HCT116 (cell line): Measurements from ENCODE around the gene CNGA3. TPM values are rescaled to one million over a fixed set of nuclear protein-coding genes. Genes with fewer than 3 reads are reported as not detected.

Experiments used
- ATAC-seq: fragments of 200-7000 bp; cut with Tn5 transposase; 2 replicates; pipeline ENCODE4 v1.9.1; 2020; ENCODE audit warnings: mild to moderate bottlenecking, moderate library complexity
- BruUV-seq: library from RNA; stranded (reverse); fragments of 400-500 nt; replicated peaks from 2 replicates; lab custom pipeline; 2021; lab: Mats Ljungman, UMichigan
- CTCF ChIA-PET: fragments of 300-600 bp; sonication (Branson Sonifier 250); formaldehyde crosslinking; loops from one replicate; lab custom pipeline; 2021; ENCODE audit warnings: antibody characterized with exemption; lab: Charles Lee
- POLR2A ChIA-PET: fragments of 300-600, 350-600 bp; sonication (Branson Sonifier 250); formaldehyde crosslinking; loops from one replicate; lab custom pipeline; 2021; ENCODE audit warnings: antibody characterized with exemption; lab: Charles Lee
- RAD21 ChIA-PET, 2 experiments: fragments of 300-600 bp; sonication (Branson Sonifier 250); formaldehyde crosslinking; loops; one replicate each; lab custom pipeline; 2023; ENCODE audit warnings: low total read pairs in 2 of 2; ENCODE audit not compliant: uncharacterized antibody in 2 of 2, unreplicated experiment in 2 of 2, low non-redundant PET in 1 of 2; lab: Charles Lee
- DNase-seq: peaks from one replicate; pipeline ENCODE4 v3.0.0-alpha.2; 2010; ENCODE audit warnings: low read depth, low spot score
- H2AFZ ChIP-seq: fragments of 200-600 bp; shearing (Covaris generic), sonication (generic); 2 replicates; pipeline ENCODE4 v1.6.1; 2017; ENCODE audit warnings: low read depth, mixed run types, mixed read lengths, antibody characterized with exemption, low read length; ENCODE audit not compliant: poor library complexity, severe bottlenecking
- H3K27ac ChIP-seq: 2 replicates; pipeline ENCODE4 v1.5.1; 2012; ENCODE audit warnings: low read depth, low read length
- H3K27me3 ChIP-seq: fragments of 200-600 bp; sonication (generic); 2 replicates; pipeline ENCODE4 v1.6.1; 2016; ENCODE audit warnings: mixed run types, low read length, mixed read lengths; ENCODE audit not compliant: insufficient read depth
- H3K36me3 ChIP-seq, 2 experiments: fragments of 200-500 bp in 1 of 2; fragments of 200-600 bp in 1 of 2; sonication (Bioruptor generic) in 1 of 2; sonication (generic) in 1 of 2; 2 replicates each; pipeline versions ENCODE4 v1.5.1 to v1.6.1; 2014 to 2016; ENCODE audit warnings: low read length in 2 of 2, inconsistent platforms in 1 of 2, mixed read lengths in 1 of 2, mixed run types in 1 of 2; ENCODE audit not compliant: insufficient read depth in 2 of 2, control insufficient read depth in 1 of 2
- H3K4me1 ChIP-seq, 2 experiments: fragments of 200-600 bp in 1 of 2; sonication (generic) in 1 of 2; 2 replicates each; pipeline versions ENCODE4 v1.5.1 to v1.6.1; 2012 to 2017; ENCODE audit warnings: low read length in 2 of 2, inconsistent platforms in 1 of 2, mild to moderate bottlenecking in 1 of 2, mixed read lengths in 1 of 2, mixed run types in 1 of 2, moderate library complexity in 1 of 2; ENCODE audit not compliant: insufficient read depth in 2 of 2, control insufficient read depth in 1 of 2
- H3K4me2 ChIP-seq: fragments of 200-600 bp; sonication (generic); 2 replicates; pipeline ENCODE4 v1.6.1; 2017; ENCODE audit warnings: mixed run types, low read length, mixed read lengths
- H3K4me3 ChIP-seq, 2 experiments: fragments of 200-600 bp in 1 of 2; sonication (generic) in 1 of 2; replicated peaks in 1 of 2; 2 replicates each; pipeline ENCODE4 v1.5.1; 2011 to 2016; ENCODE audit warnings: low read length in 2 of 2, control low read depth in 1 of 2, low read depth in 1 of 2, mild to moderate bottlenecking in 1 of 2, mixed read lengths in 1 of 2, mixed run types in 1 of 2
- H3K79me2 ChIP-seq: fragments of 200-600 bp; sonication (generic); 2 replicates; pipeline ENCODE4 v1.6.1; 2017; ENCODE audit warnings: mild to moderate bottlenecking, mixed run types, low read length, moderate library complexity, mixed read lengths; ENCODE audit not compliant: insufficient read depth
- H3K9ac ChIP-seq: fragments of 200-600 bp; sonication (generic); 2 replicates; pipeline ENCODE4 v1.6.1; 2016; ENCODE audit warnings: low read length, mixed read lengths
- H3K9me2 ChIP-seq: fragments of 200-600 bp; sonication (generic), shearing (Covaris generic); 2 replicates; pipeline ENCODE4 v1.6.1; 2017; ENCODE audit warnings: mixed run types, mild to moderate bottlenecking, moderate library complexity; ENCODE audit not compliant: insufficient read depth
- H3K9me3 ChIP-seq, 2 experiments: fragments of 200-500 bp in 1 of 2; fragments of 200-600 bp in 1 of 2; sonication (Bioruptor generic) in 1 of 2; sonication (generic) in 1 of 2; 2 replicates each; pipeline ENCODE4 v1.6.1; 2014 to 2017; ENCODE audit warnings: low read length in 2 of 2, mixed read lengths in 2 of 2, inconsistent platforms in 1 of 2, low read depth in 1 of 2, mild to moderate bottlenecking in 1 of 2, mixed run types in 1 of 2, moderate library complexity in 1 of 2; ENCODE audit not compliant: control insufficient read depth in 1 of 2, insufficient read depth in 1 of 2
- H4K20me1 ChIP-seq: fragments of 200-600 bp; sonication (generic), shearing (Covaris generic); 2 replicates; pipeline ENCODE4 v1.6.1; 2017; ENCODE audit warnings: mixed run types, mild to moderate bottlenecking, moderate library complexity; ENCODE audit not compliant: insufficient read depth
- ATF3 ChIP-seq: IDR thresholded peaks from 2 replicates; pipeline ENCODE4 v1.6.1; 2012
- CEBPB ChIP-seq: IDR thresholded peaks from 2 replicates; pipeline ENCODE4 v1.6.1; 2012; ENCODE audit warnings: low read depth
- CTCF ChIP-seq, 3 experiments: fragments of 200-600 bp in 1 of 3; sonication (generic) in 1 of 3; IDR thresholded peaks in 2 of 3; conservative IDR thresholded peaks in 1 of 3; 2 replicates each; pipeline ENCODE4 v1.5.1; 2012 to 2017; ENCODE audit warnings: low read depth in 2 of 3, low read length in 2 of 3, antibody characterized with exemption in 1 of 3, borderline replicate concordance in 1 of 3, control low read depth in 1 of 3, mild to moderate bottlenecking in 1 of 3, mixed read lengths in 1 of 3, mixed run types in 1 of 3, moderate library complexity in 1 of 3; ENCODE audit not compliant: insufficient read depth in 1 of 3
- ELF1 ChIP-seq: IDR thresholded peaks from 2 replicates; pipeline ENCODE4 v1.6.1; 2012; ENCODE audit warnings: low read depth, borderline replicate concordance
- EZH2 ChIP-seq: fragments of 200-600 bp; sonication (generic); IDR thresholded peaks from 2 replicates; pipeline ENCODE4 v1.6.1; 2017; ENCODE audit warnings: antibody characterized with exemption, mixed run types
- EZH2phosphoT487 ChIP-seq: fragments of 200-600 bp; IDR thresholded peaks from 2 replicates; pipeline ENCODE4 v1.6.1; 2018; ENCODE audit warnings: antibody characterized with exemption, borderline replicate concordance
- FOSL1 ChIP-seq: IDR thresholded peaks from 2 replicates; pipeline ENCODE4 v1.6.1; 2012; ENCODE audit warnings: low read depth
- JUND ChIP-seq: IDR thresholded peaks from 2 replicates; pipeline ENCODE4 v1.6.1; 2012
- MAX ChIP-seq: IDR thresholded peaks from 2 replicates; pipeline ENCODE4 v1.6.1; 2012
- POLR2AphosphoS5 ChIP-seq: IDR thresholded peaks from 2 replicates; pipeline ENCODE4 v1.6.1; 2011; ENCODE audit warnings: mild to moderate bottlenecking, low read depth, low read length, moderate library complexity
- RAD21 ChIP-seq: IDR thresholded peaks from 2 replicates; pipeline ENCODE4 v1.6.1; 2012; ENCODE audit warnings: low read depth, mild to moderate bottlenecking
- REST ChIP-seq: IDR thresholded peaks from 2 replicates; pipeline ENCODE4 v1.6.1; 2012; ENCODE audit warnings: low read depth
- TCF7L2 ChIP-seq: IDR thresholded peaks from 2 replicates; pipeline ENCODE4 v1.7.0; 2011; ENCODE audit warnings: borderline replicate concordance, inconsistent platforms; ENCODE audit not compliant: insufficient read depth, insufficient read length; ENCODE audit errors: extremely low read depth
- YY1 ChIP-seq: IDR thresholded peaks from 2 replicates; pipeline ENCODE4 v1.6.1; 2011; ENCODE audit warnings: low read length, low read depth, moderate library complexity, mild to moderate bottlenecking; ENCODE audit not compliant: insufficient replicate concordance; ENCODE audit errors: extremely low read depth
- ZFX ChIP-seq: fragments of 450-650 bp; IDR thresholded peaks from 2 replicates; pipeline ENCODE4 v1.6.1; 2017
- intact Hi-C: fragments of 100-400 bp; cut with micrococcal nuclease; formaldehyde crosslinking; loops from 2 replicates; pipeline ENCODE4 v1.10.0; 2022
- total RNA-seq: library from RNA; stranded (reverse); gene quantifications from one replicate; pipeline ENCODE4 v1.2.1, GENCODE V29; 2021; ENCODE audit not compliant: unreplicated experiment

CNGA3 gene
- total RNA-seq, 1 experiment from 2014 or later: not detected

GRCh38 chr2:98405301-98405700 is 59.0 kb downstream of the CNGA3 start:
- no peaks in the 10 kb centered on the region for H3K79me2 ChIP-seq
- intact Hi-C loops: no loop called here
- no peaks in the 10 kb centered on the region for H3K4me1 ChIP-seq
- H3K27me3 ChIP-seq: peaks cover 20% of the 10 kb centered on the region
- DNase-seq: no peak
- no peaks in the 10 kb centered on the region for H3K36me3 ChIP-seq
- no peak overlapping the region for H3K9ac ChIP-seq
- H3K4me2 ChIP-seq: no peak overlapping the region
- CTCF ChIA-PET: no interaction called here
- no peak for ATAC-seq
- BruUV-seq: no TSS peak
- H3K9me2 ChIP-seq: no peaks in the 10 kb centered on the region
- no peaks in the 10 kb centered on the region for H3K9me3 ChIP-seq
- POLR2A ChIA-PET: no interaction called here
- RAD21 ChIA-PET: no interaction called here
- no peak overlapping the region for H3K4me3 ChIP-seq
- H4K20me1 ChIP-seq: no peaks in the 10 kb centered on the region
- no peak overlapping the region for H3K27ac ChIP-seq
- no peak overlapping the region for H2AFZ ChIP-seq
- no peak for TF ChIP-seq MAX
- no peak for TF ChIP-seq TCF7L2

GRCh38 chr2:98408155-98408554 is 61.9 kb downstream of the CNGA3 start:
- CTCF ChIA-PET: no interaction called here
- POLR2A ChIA-PET: no interaction called here
- RAD21 ChIA-PET: no interaction called here
- no peak for TF ChIP-seq MAX
- no peak for TF ChIP-seq TCF7L2
- TF ChIP-seq ATF3: no peak
- no peak for TF ChIP-seq CTCF (IDR thresholded peaks at IDR 0.05 in 2 of 3, conservative IDR thresholded peaks at IDR 0.05 in 1 of 3; ENCODE audit: borderline replicate concordance in 1 of 3, insufficient read depth in 1 of 3, low read depth in 2 of 3, low read length in 2 of 3)
- no peak for TF ChIP-seq EZH2phosphoT487
- TF ChIP-seq REST: no peak
- TF ChIP-seq POLR2AphosphoS5: no peak
- no peak for TF ChIP-seq RAD21
- no peak for TF ChIP-seq YY1
- no peak for TF ChIP-seq FOSL1
- TF ChIP-seq JUND: no peak
- TF ChIP-seq ELF1: no peak
- TF ChIP-seq EZH2: no peak
- TF ChIP-seq CEBPB: no peak
- no peak for TF ChIP-seq ZFX

More at GRCh38 chr2:98408155-98408554, 61.9 kb downstream of the CNGA3 start:
- Histone ChIP-seq H3K9ac (no peak overlapping the region), H3K4me2 (no peak overlapping the region), H3K9me3 (no peaks in the 10 kb centered on the region), H3K4me1 (peaks cover 0 to 3% of the 10 kb centered on the region in 2 experiments; a peak in 1 of 4 replicates), H3K27me3 (no peaks in the 10 kb centered on the region), H3K4me3 (no peak overlapping the region), H3K36me3 (no peaks in the 10 kb centered on the region), H3K9me2 (no peaks in the 10 kb centered on the region), H3K79me2 (no peaks in the 10 kb centered on the region), H3K27ac (no peak overlapping the region), H2AFZ (no peak overlapping the region), H4K20me1 (no peaks in the 10 kb centered on the region)
- DNase-seq (no peak), ATAC-seq (no peak)
- no TSS peak for BruUV-seq
- intact Hi-C loops: no loop called here
